NCI-H1436 (cell line): ENCODE measurements around the gene MAGI2.

ENCODE experiments used
- DNase-seq: peaks from one replicate; lab custom pipeline; 2025; lab: John Stamatoyannopoulos, UW

MAGI2 gene

DNA sequence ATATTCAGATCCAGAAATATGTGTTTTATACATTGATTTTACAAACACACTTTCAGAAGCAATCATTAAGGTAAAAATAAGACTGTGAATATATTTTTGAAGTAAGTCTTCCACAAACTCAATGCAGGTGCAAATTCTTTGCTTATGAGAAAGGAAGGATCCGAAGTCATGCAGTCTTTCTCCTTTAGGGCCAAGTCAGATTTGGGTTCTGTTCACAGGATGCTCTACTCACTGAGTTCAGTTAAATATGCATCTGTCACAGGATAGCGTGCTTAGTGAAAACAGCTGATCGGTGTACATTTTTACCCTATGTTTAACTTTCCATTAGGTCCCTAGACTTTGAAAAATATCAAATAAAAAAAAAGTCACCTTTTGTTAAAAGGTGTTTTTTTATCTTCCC lies 1046.4 kb downstream of the MAGI2 start:
- no peak for DNase-seq

GRCh38 chr7:78406531-78406930 lies 1046.9 kb downstream of the MAGI2 start:
- DNase-seq, result no peak

GRCh38 chr7:78402096-78402495 lies 1051.4 kb downstream of the MAGI2 start:
- no peak for DNase-seq

GRCh38 chr7:78400038-78400437 lies 1053.4 kb downstream of the MAGI2 start:
- no peak for DNase-seq

GRCh38 chr7:78399033-78399769 lies 1054.3 kb downstream of the MAGI2 start:
- no peak for DNase-seq

GRCh38 chr7:78398576-78398975 lies 1054.9 kb downstream of the MAGI2 start:
- no peak for DNase-seq

- DNase-seq, result no peak
Observed at GRCh38 chr7:78398081-78398480, 1055.4 kb downstream of the MAGI2 start.

GRCh38 chr7:78396210-78396609 lies 1057.3 kb downstream of the MAGI2 start:
- no peak for DNase-seq

GRCh38 chr7:78395298-78396036 lies 1058.0 kb downstream of the MAGI2 start:
- DNase-seq, result no peak

DNA sequence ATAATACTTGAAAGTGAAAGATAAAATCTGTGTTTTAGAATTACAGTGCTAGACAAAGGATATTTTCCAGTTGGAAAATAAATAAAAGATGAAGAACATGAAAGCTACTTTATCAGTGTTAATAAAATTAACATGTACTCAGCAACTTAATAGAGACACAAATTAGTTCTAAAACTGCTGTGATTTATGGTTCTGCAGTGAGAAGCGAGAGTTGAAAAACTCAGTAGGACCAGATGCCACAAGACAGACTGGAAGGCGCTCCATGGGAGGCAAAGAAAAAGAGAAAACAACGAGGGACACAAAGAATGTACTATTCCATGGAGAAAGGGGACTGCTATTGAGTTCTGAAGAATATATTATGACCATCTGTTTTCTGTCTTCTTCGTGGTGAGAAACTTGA lies 1064.4 kb downstream of the MAGI2 start:
- no peak for DNase-seq

- DNase-seq, result no peak
Observed at GRCh38 chr7:78386520-78386919, 1066.9 kb downstream of the MAGI2 start.

- DNase-seq, result no peak
Observed at GRCh38 chr7:78383096-78383880, 1070.2 kb downstream of the MAGI2 start.

GRCh38 chr7:78379148-78379547 lies 1074.3 kb downstream of the MAGI2 start:
- DNase-seq, result no peak

DNA sequence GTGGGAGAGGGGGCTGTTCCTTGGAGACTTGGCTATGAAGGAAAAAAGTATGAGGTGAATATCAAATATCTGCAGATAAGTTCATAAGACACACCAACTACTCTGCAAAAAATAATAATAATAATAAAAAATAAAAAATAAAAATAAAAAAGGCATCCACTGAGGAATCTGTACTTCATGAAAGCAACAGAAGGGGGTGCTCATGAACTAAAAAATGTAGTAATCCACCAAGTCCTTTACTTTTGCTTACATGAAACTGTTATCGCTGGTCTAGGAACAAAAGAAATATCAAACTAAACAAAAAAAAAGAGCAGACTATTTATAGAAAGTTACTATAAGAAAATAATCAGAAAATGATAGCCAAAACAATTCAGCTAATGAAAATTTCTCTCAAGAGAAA lies 1075.9 kb downstream of the MAGI2 start:
- DNase-seq, result no peak

DNA sequence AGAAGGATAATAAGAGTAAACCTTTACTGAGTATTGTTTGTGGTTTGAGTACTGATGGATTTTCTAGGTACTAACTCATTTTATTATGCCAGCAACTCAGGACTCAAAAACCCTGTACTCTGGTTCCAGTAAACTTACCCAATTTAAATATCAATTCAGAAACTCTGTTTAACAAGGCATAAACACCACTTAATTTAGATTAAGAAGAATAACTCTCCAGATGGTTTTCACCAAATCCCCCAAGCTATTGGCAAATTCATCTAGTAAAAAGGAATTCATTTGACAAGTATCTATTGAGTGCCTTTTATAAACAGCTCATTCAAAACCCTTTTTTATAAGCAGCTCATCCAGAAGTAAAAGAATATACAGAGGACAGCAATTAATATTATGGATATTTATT lies 1082.5 kb downstream of the MAGI2 start:
- no peak for DNase-seq

DNA sequence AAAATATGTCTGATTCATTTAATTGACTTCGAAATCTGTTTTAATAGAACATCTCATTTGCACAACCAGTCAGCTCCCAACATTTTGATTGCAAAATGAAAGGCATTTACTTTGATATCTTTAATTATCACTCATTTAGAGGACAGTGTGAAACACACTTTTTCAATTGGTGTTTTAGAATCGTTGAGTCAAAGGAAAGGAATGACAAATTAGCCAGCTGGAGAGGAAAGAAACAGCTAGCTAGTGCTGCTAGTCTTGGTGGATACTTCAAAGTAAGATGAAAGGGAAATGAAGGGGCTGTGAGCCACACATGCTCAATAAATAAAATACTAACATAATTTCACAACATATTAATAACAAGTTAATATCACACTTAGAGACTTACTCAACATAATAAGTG lies 1084.7 kb downstream of the MAGI2 start:
- no peak for DNase-seq

GRCh38 chr7:78367280-78367773 lies 1086.1 kb downstream of the MAGI2 start:
- DNase-seq, result no peak

GRCh38 chr7:78363866-78364265 lies 1089.6 kb downstream of the MAGI2 start:
- DNase-seq, result no peak

GRCh38 chr7:78359836-78360235 lies 1093.6 kb downstream of the MAGI2 start:
- no peak for DNase-seq

DNA sequence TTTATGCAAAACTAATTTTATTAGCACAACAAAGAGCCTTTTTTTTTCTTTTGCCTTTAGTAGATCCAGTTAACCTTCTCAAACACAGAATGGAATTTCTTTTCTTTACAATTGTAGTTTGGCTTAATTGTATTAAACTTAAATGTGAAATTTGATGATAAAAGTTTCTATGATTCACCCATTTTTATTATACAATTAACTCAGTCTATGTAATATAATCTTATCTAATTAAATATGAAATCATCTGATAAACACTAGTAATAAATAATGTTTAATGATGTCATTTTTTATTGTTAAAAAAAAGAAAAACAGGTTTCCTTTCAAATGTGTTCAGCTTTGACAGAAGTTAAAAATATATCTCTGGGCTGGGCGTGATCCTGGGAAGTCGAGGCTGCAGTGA lies 1095.8 kb downstream of the MAGI2 start:
- DNase-seq, result no peak

DNA sequence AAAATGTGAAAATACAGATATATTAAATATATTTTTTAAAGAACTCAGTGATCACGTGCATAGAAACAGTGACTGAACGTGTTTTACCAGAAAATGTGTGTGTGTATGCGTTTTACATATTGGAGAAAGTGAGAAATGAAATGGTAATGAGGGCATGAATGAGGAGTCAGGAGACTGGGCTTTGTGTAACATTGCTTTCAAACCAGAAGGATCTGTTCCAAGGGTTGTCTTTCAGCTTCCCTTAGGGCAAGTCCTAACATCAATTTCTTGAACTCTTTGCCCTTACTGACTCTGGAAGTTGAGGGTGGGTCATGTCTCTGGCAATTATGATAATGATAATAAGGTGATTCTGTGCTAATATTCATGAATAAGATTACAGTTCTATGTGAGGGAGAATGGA lies 1097.6 kb downstream of the MAGI2 start:
- DNase-seq, result no peak

- no peak for DNase-seq
Observed at GRCh38 chr7:78350926-78351325, 1102.5 kb downstream of the MAGI2 start.

- no peak for DNase-seq
Observed at GRCh38 chr7:78350391-78350790, 1103.1 kb downstream of the MAGI2 start.
